Hepatic stellate cell (primary cell): Measurements from ENCODE around the gene ATP1A3.

Source experiments
- DNase-seq: peaks from one replicate; pipeline ENCODE4 v3.0.0; 2011; ENCODE audit warnings: low spot score

The ATP1A3 gene

GRCh38 chr19:41984961-41985360, 9.1 kb downstream of the ATP1A3 start:
- DNase-seq, result no peak

- no peak for DNase-seq
Measured at GRCh38 chr19:41981724-41982123, 12.3 kb downstream of the ATP1A3 start.

- DNase-seq, result no peak
Measured at GRCh38 chr19:41978470-41978869, 15.6 kb downstream of the ATP1A3 start.

GRCh38 chr19:41977916-41978315, 16.1 kb downstream of the ATP1A3 start:
- no peak for DNase-seq

- DNase-seq, result no peak
Measured at GRCh38 chr19:41974652-41975051, 19.4 kb downstream of the ATP1A3 start.

- no peak for DNase-seq
Measured at GRCh38 chr19:41971363-41971762, 22.7 kb downstream of the ATP1A3 start.

- DNase-seq, result no peak
Measured at GRCh38 chr19:41969772-41970458, 24.1 kb downstream of the ATP1A3 start.

GRCh38 chr19:41968751-41969595, 25.1 kb downstream of the ATP1A3 start:
- no peak for DNase-seq

- DNase-seq, result no peak
Measured at GRCh38 chr19:41967054-41967783, 26.8 kb downstream of the ATP1A3 start.

- DNase-seq, result no peak
Measured at GRCh38 chr19:41965106-41965505, 28.9 kb downstream of the ATP1A3 start.

GRCh38 chr19:41960973-41961372, 33.1 kb downstream of the ATP1A3 start:
- no peak for DNase-seq

GRCh38 chr19:41959056-41960053, 34.7 kb downstream of the ATP1A3 start, which contains the start of gene RABAC1:
TSS of gene RABAC1 (minus strand) at chr19:41959321. CDS start at chr19:41959292, 29 bp downstream.
- DNase-seq, result peak; percentile 98

GRCh38 chr19:41958367-41959055, 35.5 kb downstream of the ATP1A3 start:
- peak; percentile 92 for DNase-seq

- peak; percentile 91 for DNase-seq
Measured at GRCh38 chr19:41957838-41958366, 36.1 kb downstream of the ATP1A3 start.

GRCh38 chr19:41957161-41957837, 36.7 kb downstream of the ATP1A3 start:
- DNase-seq, result no peak

GRCh38 chr19:41956621-41957020, 37.4 kb downstream of the ATP1A3 start:
- no peak for DNase-seq

- DNase-seq, result no peak
Measured at GRCh38 chr19:41955521-41955920, 38.5 kb downstream of the ATP1A3 start.

- peak; percentile 89 for DNase-seq
Measured at GRCh38 chr19:41951686-41952172, 42.3 kb downstream of the ATP1A3 start.

- DNase-seq, result no peak
Measured at GRCh38 chr19:41947091-41947490, 46.9 kb downstream of the ATP1A3 start.
